H1 (cell line): ENCODE data around the gene COQ2. TPM values are rescaled to one million over a fixed set of nuclear protein-coding genes. Genes with fewer than 3 reads are reported as not detected.

ENCODE experiments used
- ASH2L ChIP-seq: fragments of 200-600, 300-600 bp; sonication (generic); IDR thresholded peaks from one replicate; pipeline ENCODE4 v1.7.1; 2017; ENCODE audit warnings: low read length
- ATF3 ChIP-seq: IDR thresholded peaks from 2 replicates; pipeline ENCODE4 v1.6.1; 2011; ENCODE audit warnings: low read depth, mild to moderate bottlenecking, low read length; ENCODE audit not compliant: insufficient read depth
- CHD1 ChIP-seq: IDR thresholded peaks from 2 replicates; pipeline ENCODE4 v1.6.1; 2012; ENCODE audit warnings: low read depth, low read length, improper control_type of control experiment
- CHD7 ChIP-seq: fragments of 300-600 bp; sonication (generic); IDR thresholded peaks from 2 replicates; pipeline ENCODE4 v1.7.1; 2012; ENCODE audit warnings: low read length, moderate library complexity, mild to moderate bottlenecking, inconsistent platforms; ENCODE audit not compliant: insufficient replicate concordance
- JUND ChIP-seq: IDR thresholded peaks from 2 replicates; pipeline ENCODE4 v1.6.1; 2011; ENCODE audit warnings: mild to moderate bottlenecking, improper control_type of control experiment, low read length
- MAX ChIP-seq: IDR thresholded peaks from 2 replicates; pipeline ENCODE4 v1.6.1; 2012; ENCODE audit warnings: inconsistent platforms
- NRF1 ChIP-seq: IDR thresholded peaks from 2 replicates; pipeline ENCODE4 v1.6.1; 2011; ENCODE audit warnings: mild to moderate bottlenecking, low read depth, low read length, improper control_type of control experiment
- RNF2 ChIP-seq: fragments of 200-900, 300-1000 bp; sonication (generic); IDR thresholded peaks from 2 replicates; pipeline ENCODE4 v1.7.1; 2016; ENCODE audit warnings: borderline replicate concordance, low read depth, mild to moderate bottlenecking, antibody characterized with exemption, low read length; ENCODE audit not compliant: poor library complexity, severe bottlenecking; ENCODE audit errors: missing control alignments
- SUZ12 ChIP-seq: fragments of 200-600 bp; sonication (generic); IDR thresholded peaks from 2 replicates; pipeline ENCODE4 v1.6.1; 2012; ENCODE audit warnings: mild to moderate bottlenecking, inconsistent platforms, low read length, moderate library complexity, mixed read lengths
- TAF1 ChIP-seq: IDR thresholded peaks from 2 replicates; pipeline ENCODE4 v1.6.1; 2011; ENCODE audit warnings: mild to moderate bottlenecking, low read depth, low read length
- TAF7 ChIP-seq: optimal IDR thresholded peaks from 2 replicates; pipeline ENCODE3; 2011; ENCODE audit warnings: low read depth, mild to moderate bottlenecking, inconsistent platforms, low read length, moderate library complexity, borderline replicate concordance
- polyA plus RNA-seq, 7 experiments: library from polyadenylated mRNA; depleted of rRNA in 3 of 7; stranded (reverse) in 5 of 7; unstranded in 2 of 7; fragments of >200 nt in 5 of 7; fragments of 200-250 nt in 2 of 7; gene quantifications; 1 replicate in 5 of 7; 2 replicates in 1 of 7; 4 replicates in 1 of 7; pipeline versions ENCODE4 v1.2.1 to v1.2.3, GENCODE V29; 2011 to 2013; ENCODE audit warnings: missing spikeins in 2 of 7, mixed read lengths in 2 of 7
- total RNA-seq: library from RNA; stranded (reverse); fragmentation: NEBNext Ultra II Directional; extraction: Animal tissue kit (Norgen Biotek cat#: 25700); gene quantifications from 2 replicates; pipeline ENCODE4 v1.2.1, GENCODE V29; 2021

COQ2 gene
- total and polyA plus RNA-seq, 2 of the 8 experiments (the other 6 are each of a cell fraction or from before 2014, with no cell fraction given): 21.5 to 22.9 TPM

GRCh38 chr4:83259586-83259985 lies 25.0 kb downstream of the COQ2 start (continued):
- no peak for TF ChIP-seq CHD7
- no peak for TF ChIP-seq RNF2
- TF ChIP-seq SUZ12: no peak
- TF ChIP-seq JUND: no peak
- no peak for TF ChIP-seq CHD1
- TF ChIP-seq TAF7: no peak
- TF ChIP-seq TAF1: no peak
- no peak for TF ChIP-seq MAX
- TF ChIP-seq NRF1: no peak
- no peak for TF ChIP-seq ASH2L
- no peak for TF ChIP-seq ATF3
